Activated CD8-positive, alpha-beta memory T cell treated with anti-CD3 and anti-CD28 coated beads, Interleukin-2, amount 10 ng/mL, durations not matched to agents 7 days and 5 days (primary cell): Measurements from ENCODE around the gene CTNS. TPM values are rescaled to one million over a fixed set of nuclear protein-coding genes. Genes with fewer than 3 reads are reported as not detected.
A peak's percentile ranks its signal among the peaks of the same experiment; 100 is the strongest.

ENCODE experiments used
- ATAC-seq: fragments of 150-1000 bp; cut with Tn5 transposase; one replicate; pipeline ENCODE4 v1.10.0; 2021; ENCODE audit warnings: moderate library complexity
- CTCF ChIA-PET: fragments of 350-600 bp; sonication (Branson Sonifier 250); formaldehyde crosslinking; loops from one replicate; lab custom pipeline; 2021; ENCODE audit warnings: antibody characterized with exemption; lab: Charles Lee
- DNase-seq: peaks from one replicate; pipeline ENCODE4 v3.0.0-alpha.2; 2020
- H3K27ac Mint-ChIP-seq: one replicate; pipeline ENCODE4 v1.8.0; 2021; ENCODE audit warnings: mild to moderate bottlenecking, mixed read lengths
- H3K27me3 Mint-ChIP-seq: one replicate; pipeline ENCODE4 v1.8.0; 2021; ENCODE audit warnings: mixed read lengths
- H3K36me3 Mint-ChIP-seq: one replicate; pipeline ENCODE4 v1.8.0; 2021; ENCODE audit warnings: mild to moderate bottlenecking, mixed read lengths
- H3K4me1 Mint-ChIP-seq: one replicate; pipeline ENCODE4 v1.8.0; 2021; ENCODE audit warnings: mixed read lengths
- H3K4me3 Mint-ChIP-seq: one replicate; pipeline ENCODE4 v1.8.0; 2021; ENCODE audit warnings: mild to moderate bottlenecking, moderate library complexity, mixed read lengths
- H3K9me3 Mint-ChIP-seq: one replicate; pipeline ENCODE4 v1.8.0; 2022; ENCODE audit warnings: low read depth, mixed read lengths
- total RNA-seq, 2 experiments: library from RNA; stranded (reverse); gene quantifications; one replicate each; pipeline ENCODE4 v1.2.3, GENCODE V29; 2021

CTNS gene
- total RNA-seq = 10 to 100 TPM in 1 of 2 experiments, 1 to 10 TPM in 1; 9.7 to 20.6 TPM

DNA sequence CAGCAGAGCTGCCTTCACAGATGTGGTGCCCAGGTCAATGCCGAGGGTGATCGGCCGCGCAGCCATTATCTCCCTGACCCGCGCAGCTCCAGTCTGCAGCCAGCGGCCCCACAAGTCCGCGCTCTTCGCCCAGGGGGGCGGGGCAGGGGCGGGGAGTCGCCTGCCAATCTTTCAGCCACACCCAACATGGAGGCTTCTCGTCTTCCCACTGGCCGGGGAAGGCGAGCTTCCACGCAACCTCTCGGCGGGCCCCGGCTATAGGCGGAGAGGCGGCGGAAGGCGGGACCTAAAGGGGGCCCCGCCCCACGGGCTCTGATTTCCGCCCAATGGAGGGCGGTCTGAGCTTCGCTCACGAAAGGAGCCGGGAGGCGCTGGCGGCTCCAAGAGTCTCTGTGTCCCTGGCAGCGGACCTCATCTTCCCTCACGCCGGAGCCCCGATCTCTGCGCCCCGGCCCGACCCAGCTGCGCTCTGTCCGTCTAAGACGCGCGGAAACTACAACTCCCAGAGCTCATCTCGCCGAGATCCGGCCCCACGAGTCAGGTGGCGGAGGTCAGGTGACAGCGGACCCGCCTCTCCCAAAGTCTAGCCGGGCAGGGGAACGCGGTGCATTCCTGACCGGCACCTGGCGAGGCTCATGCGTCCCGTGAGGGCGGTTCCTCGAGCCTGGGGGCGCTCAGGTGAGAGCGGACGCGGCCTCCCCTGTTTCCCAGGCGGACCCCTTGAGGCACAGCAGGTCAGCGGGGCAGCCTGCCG is at the start of gene CTNS, which contains the start of gene SHPK:
Gene CTNS, plus strand, starts transcription at position 607 of the 754 bp plus-strand sequence. CDS start 3,447 bp downstream, outside the sequence.
Gene SHPK, minus strand, starts transcription at position 97 of the 754 bp plus-strand sequence. Its CDS starts 31 bp downstream, at position 66.
- ATAC-seq (peak; percentile 97), DNase-seq (peak; percentile 97)
- no peaks in the 10 kb centered on the region for H3K27me3 Mint-ChIP-seq
- H3K4me3 Mint-ChIP-seq = peak within 1 kb of the TSS; percentile 91
- H3K36me3 Mint-ChIP-seq = peaks cover 5% of the 10 kb centered on the region
- H3K27ac Mint-ChIP-seq = peak within 1 kb of the TSS; percentile 99
- H3K4me1 Mint-ChIP-seq = peaks cover 45% of the 10 kb centered on the region
- CTCF ChIA-PET = interaction anchor here (0.7 to 1.7 kb wide), 14 partner anchors 8 to 1124 kb away, joined by 3 to 9 read pairs (median 3); partner anchors contain the start of gene NCBP3
- H3K9me3 Mint-ChIP-seq = no peaks in the 10 kb centered on the region

- Mint-ChIP-seq H3K4me1 (no peaks in the 10 kb centered on the region), H3K9me3 (no peaks in the 10 kb centered on the region), H3K27ac (no peak overlapping the region), H3K4me3 (no peak overlapping the region), H3K36me3 (peaks cover 2% of the 10 kb centered on the region), H3K27me3 (no peaks in the 10 kb centered on the region)
- CTCF ChIA-PET = no interaction called here
- no peak for ATAC-seq
- no peak for DNase-seq
These were observed 46.8 kb upstream of the CTNS start for GRCh38 chr17:3589784-3590183.

GRCh38 chr17:3590231-3590630 is 46.3 kb upstream of the CTNS start:
- ATAC-seq (no peak), DNase-seq (no peak)
- no peaks in the 10 kb centered on the region for H3K9me3 Mint-ChIP-seq
- no peak overlapping the region for H3K27ac Mint-ChIP-seq
- no peaks in the 10 kb centered on the region for H3K27me3 Mint-ChIP-seq
- no peak overlapping the region for H3K4me3 Mint-ChIP-seq
- H3K4me1 Mint-ChIP-seq = no peaks in the 10 kb centered on the region
- peaks cover 2% of the 10 kb centered on the region for H3K36me3 Mint-ChIP-seq
- CTCF ChIA-PET = no interaction called here

- Mint-ChIP-seq H3K4me1 (no peaks in the 10 kb centered on the region), H3K36me3 (peaks cover 2% of the 10 kb centered on the region), H3K27ac (no peak overlapping the region), H3K27me3 (no peaks in the 10 kb centered on the region), H3K4me3 (no peak overlapping the region), H3K9me3 (no peaks in the 10 kb centered on the region)
- CTCF ChIA-PET = no interaction called here
- no peak for DNase-seq
- no peak for ATAC-seq
These were observed 45.8 kb upstream of the CTNS start for GRCh38 chr17:3590768-3591167.

DNA sequence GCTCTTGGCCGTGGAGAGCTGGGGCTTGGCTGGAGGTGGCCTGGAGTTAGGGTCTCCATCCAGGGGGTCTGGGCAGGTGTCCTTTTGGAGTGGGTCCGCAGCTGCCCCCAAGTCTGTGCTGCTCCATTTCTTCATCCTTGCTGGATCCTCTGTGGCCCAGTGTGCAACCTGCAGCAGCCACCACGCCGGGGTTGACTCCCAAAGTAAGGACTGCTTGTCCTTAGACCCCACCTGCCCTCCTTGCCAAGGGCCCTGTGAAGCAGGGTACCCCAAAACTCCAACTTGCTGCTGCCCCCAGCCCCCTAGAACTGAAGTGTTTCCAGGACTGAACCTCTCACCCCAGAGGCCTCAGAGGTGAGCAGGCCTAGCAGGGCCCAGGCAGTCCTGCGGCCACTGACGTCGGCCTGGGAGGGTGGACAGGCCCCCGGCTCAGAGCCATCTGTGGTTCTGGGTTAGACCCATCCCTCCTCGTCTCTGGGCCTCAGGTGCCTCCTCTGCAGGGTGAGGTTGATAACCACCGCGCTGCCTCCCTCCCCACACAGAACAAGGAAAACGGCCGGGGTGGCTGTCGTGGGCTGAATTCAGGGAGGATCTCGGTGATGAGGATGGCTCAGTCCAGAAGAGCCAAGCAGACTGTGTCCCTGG is 44.2 kb upstream of the CTNS start:
- no peak for DNase-seq
- CTCF ChIA-PET = no interaction called here
- ATAC-seq = no peak
- no peaks in the 10 kb centered on the region for H3K27me3 Mint-ChIP-seq
- no peak overlapping the region for H3K4me3 Mint-ChIP-seq
- no peaks in the 10 kb centered on the region for H3K9me3 Mint-ChIP-seq
- H3K27ac Mint-ChIP-seq = no peak overlapping the region
- peaks cover 2% of the 10 kb centered on the region for H3K36me3 Mint-ChIP-seq
- no peaks in the 10 kb centered on the region for H3K4me1 Mint-ChIP-seq

DNA sequence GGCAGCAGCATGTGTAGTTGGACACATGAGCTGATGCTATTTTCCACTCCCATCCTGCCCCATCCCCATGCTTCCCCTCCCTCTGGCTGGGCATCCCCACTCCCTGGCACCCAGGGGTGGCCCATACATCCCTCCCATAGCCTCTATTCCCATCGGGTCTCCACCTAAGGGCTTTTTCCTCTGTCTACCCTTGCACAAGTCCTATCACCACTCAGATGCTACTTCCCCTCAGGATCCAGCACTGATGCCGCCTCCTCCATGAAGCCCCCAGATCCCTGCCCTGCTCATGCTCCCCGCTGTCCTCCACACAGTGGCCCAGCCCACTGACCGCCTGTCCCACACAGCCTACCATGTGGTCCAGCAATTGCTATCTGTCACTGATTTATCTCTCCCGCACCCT is 43.2 kb upstream of the CTNS start:
- DNase-seq = no peak
- H3K27me3 Mint-ChIP-seq = no peaks in the 10 kb centered on the region
- CTCF ChIA-PET = interaction anchor here (0.6 kb wide), 1 partner anchor 52 kb away, joined by 3 read pairs; no protein-coding TSS in a partner anchor
- no peaks in the 10 kb centered on the region for H3K4me1 Mint-ChIP-seq
- H3K4me3 Mint-ChIP-seq = no peak overlapping the region
- peaks cover 2% of the 10 kb centered on the region for H3K36me3 Mint-ChIP-seq
- H3K9me3 Mint-ChIP-seq = no peaks in the 10 kb centered on the region
- no peak overlapping the region for H3K27ac Mint-ChIP-seq
- no peak for ATAC-seq

DNA sequence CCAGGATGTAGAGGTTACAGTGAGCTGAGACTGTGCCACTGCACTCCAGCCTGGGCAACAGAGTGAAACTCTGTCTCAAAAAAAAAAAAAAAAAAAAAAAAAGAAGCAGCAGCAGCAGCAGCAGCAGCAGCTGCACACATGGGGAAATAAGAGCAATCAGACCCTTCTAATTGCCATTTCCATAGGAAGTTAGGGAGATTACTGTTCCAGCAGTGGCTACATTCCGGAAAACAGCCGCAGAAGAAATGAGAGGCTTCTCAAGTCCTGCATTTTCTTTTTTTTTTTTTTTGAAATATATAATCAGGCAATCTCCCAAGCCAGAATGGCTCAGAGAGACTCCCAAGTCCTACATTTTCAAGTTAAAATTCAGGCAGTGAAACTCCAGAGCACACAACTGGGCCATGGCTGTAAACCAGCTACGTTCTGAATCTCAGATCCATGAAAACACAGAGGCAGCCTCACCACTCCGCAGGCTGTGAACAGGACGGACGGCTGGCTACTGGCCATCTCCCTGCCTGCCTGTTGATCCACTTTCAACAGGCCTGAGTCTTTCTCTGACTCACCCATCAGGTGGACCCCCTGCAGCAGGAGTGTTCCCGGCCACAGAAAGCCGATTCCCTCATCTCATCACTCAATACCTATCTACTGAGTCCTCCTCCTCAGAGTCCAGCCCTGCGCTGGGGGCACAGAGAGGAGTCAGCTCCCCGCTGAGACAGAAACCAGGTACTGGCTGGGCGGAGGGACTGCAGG is 42.3 kb upstream of the CTNS start:
- Mint-ChIP-seq H3K4me3 (no peak overlapping the region), H3K9me3 (no peaks in the 10 kb centered on the region), H3K27me3 (no peaks in the 10 kb centered on the region), H3K27ac (no peak overlapping the region), H3K4me1 (no peaks in the 10 kb centered on the region), H3K36me3 (peaks cover 2% of the 10 kb centered on the region)
- CTCF ChIA-PET = interaction anchor here (0.6 kb wide), 1 partner anchor 51 kb away, joined by 3 read pairs; no protein-coding TSS in a partner anchor
- ATAC-seq (no peak), DNase-seq (no peak)

GRCh38 chr17:3594976-3595375 is 41.6 kb upstream of the CTNS start:
- DNase-seq = no peak
- CTCF ChIA-PET = no interaction called here
- H3K36me3 Mint-ChIP-seq = no peaks in the 10 kb centered on the region
- H3K27ac Mint-ChIP-seq = no peak overlapping the region
- H3K27me3 Mint-ChIP-seq = no peaks in the 10 kb centered on the region
- no peak for ATAC-seq
- H3K4me3 Mint-ChIP-seq = no peak overlapping the region
- no peaks in the 10 kb centered on the region for H3K9me3 Mint-ChIP-seq
- no peaks in the 10 kb centered on the region for H3K4me1 Mint-ChIP-seq

GRCh38 chr17:3596804-3597464 is 39.6 kb upstream of the CTNS start:
- H3K36me3 Mint-ChIP-seq = no peaks in the 10 kb centered on the region
- H3K4me1 Mint-ChIP-seq = no peaks in the 10 kb centered on the region
- no peaks in the 10 kb centered on the region for H3K27me3 Mint-ChIP-seq
- ATAC-seq (no peak), DNase-seq (no peak)
- no peaks in the 10 kb centered on the region for H3K9me3 Mint-ChIP-seq
- no peak overlapping the region for H3K27ac Mint-ChIP-seq
- CTCF ChIA-PET = no interaction called here
- H3K4me3 Mint-ChIP-seq = no peak overlapping the region

- ATAC-seq = no peak
- H3K36me3 Mint-ChIP-seq = no peaks in the 10 kb centered on the region
- no peaks in the 10 kb centered on the region for H3K9me3 Mint-ChIP-seq
- H3K27me3 Mint-ChIP-seq = no peaks in the 10 kb centered on the region
- H3K4me1 Mint-ChIP-seq = no peaks in the 10 kb centered on the region
- H3K4me3 Mint-ChIP-seq = no peak overlapping the region
- CTCF ChIA-PET = interaction anchor here (0.9 to 1.6 kb wide), 2 partner anchors 38 to 103 kb away, joined by 3 read pairs; partner anchors contain the start of genes CTNS and SHPK
- no peak for DNase-seq
- H3K27ac Mint-ChIP-seq = no peak overlapping the region
These were observed 38.5 kb upstream of the CTNS start for GRCh38 chr17:3598078-3598477.

DNA sequence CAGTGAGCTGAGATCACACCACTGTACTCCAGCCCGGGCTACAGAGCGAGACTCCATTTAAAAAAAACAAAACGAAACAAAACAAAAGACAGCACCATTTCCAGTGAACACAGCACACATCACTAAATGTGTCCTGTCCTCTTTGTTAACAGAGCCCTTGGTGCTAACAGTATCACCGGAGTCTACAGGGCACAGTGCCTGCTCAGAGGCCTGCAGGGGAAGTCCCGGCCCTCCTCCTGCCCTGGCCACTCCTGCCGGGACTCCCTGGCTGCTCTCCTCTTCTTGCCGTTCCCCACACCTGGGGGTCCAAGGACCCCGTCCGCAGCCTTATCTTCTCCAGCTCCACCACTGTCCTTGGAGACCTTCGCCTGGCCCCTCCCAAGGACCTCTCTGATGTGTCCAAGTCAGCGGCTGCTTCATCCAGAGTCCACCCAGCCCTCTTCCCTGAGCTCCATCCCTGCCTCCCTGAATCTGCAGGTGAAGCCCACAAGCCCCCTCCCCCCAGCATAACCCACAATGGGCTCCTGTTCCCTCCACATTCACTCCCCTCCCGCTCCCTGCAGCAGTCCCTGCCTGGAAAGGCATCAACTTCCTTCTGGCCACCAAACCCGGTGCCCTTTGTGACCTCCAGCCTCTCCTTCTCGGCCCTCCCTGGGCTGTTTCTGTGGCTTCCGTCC is 35.9 kb upstream of the CTNS start:
- Mint-ChIP-seq H3K4me1 (no peaks in the 10 kb centered on the region), H3K27ac (no peak overlapping the region), H3K9me3 (no peaks in the 10 kb centered on the region), H3K36me3 (no peaks in the 10 kb centered on the region), H3K27me3 (no peaks in the 10 kb centered on the region), H3K4me3 (no peak overlapping the region)
- CTCF ChIA-PET = interaction anchor here (1.3 kb wide), 1 partner anchor 10 kb away, joined by 3 read pairs; no protein-coding TSS in a partner anchor
- no peak for DNase-seq
- no peak for ATAC-seq

GRCh38 chr17:3602499-3602898 is 34.1 kb upstream of the CTNS start:
- DNase-seq (no peak), ATAC-seq (no peak)
- H3K36me3 Mint-ChIP-seq = peaks cover 2% of the 10 kb centered on the region
- CTCF ChIA-PET = interaction anchor here (0.8 to 2.3 kb wide), 9 partner anchors 13 to 46 kb away, joined by 3 to 19 read pairs (median 5); partner anchors contain the start of genes CTNS and SHPK
- H3K4me3 Mint-ChIP-seq = no peak overlapping the region
- H3K9me3 Mint-ChIP-seq = no peaks in the 10 kb centered on the region
- H3K27me3 Mint-ChIP-seq = no peaks in the 10 kb centered on the region
- no peaks in the 10 kb centered on the region for H3K4me1 Mint-ChIP-seq
- H3K27ac Mint-ChIP-seq = no peak overlapping the region
